OCI-LY1 (cell line): Measurements from ENCODE around the gene DDX4.

Experiments
- EZH2 ChIP-seq: fragments of 200-600 bp; sonication (generic), shearing (Covaris generic); IDR thresholded peaks from 2 replicates; pipeline ENCODE4 v1.8.0; 2017; ENCODE audit warnings: borderline replicate concordance, mixed run types, mild to moderate bottlenecking, antibody characterized with exemption, low read length, moderate library complexity, mixed read lengths
- TF ChIP-seq, protein P1 (sequence below): fragments of 200-600 bp; sonication (generic), shearing (Covaris generic); IDR thresholded peaks from 2 replicates; pipeline ENCODE4 v1.5.1; 2017; ENCODE audit warnings: mild to moderate bottlenecking, antibody characterized with exemption, low read length, moderate library complexity, mixed read lengths

DNA sequence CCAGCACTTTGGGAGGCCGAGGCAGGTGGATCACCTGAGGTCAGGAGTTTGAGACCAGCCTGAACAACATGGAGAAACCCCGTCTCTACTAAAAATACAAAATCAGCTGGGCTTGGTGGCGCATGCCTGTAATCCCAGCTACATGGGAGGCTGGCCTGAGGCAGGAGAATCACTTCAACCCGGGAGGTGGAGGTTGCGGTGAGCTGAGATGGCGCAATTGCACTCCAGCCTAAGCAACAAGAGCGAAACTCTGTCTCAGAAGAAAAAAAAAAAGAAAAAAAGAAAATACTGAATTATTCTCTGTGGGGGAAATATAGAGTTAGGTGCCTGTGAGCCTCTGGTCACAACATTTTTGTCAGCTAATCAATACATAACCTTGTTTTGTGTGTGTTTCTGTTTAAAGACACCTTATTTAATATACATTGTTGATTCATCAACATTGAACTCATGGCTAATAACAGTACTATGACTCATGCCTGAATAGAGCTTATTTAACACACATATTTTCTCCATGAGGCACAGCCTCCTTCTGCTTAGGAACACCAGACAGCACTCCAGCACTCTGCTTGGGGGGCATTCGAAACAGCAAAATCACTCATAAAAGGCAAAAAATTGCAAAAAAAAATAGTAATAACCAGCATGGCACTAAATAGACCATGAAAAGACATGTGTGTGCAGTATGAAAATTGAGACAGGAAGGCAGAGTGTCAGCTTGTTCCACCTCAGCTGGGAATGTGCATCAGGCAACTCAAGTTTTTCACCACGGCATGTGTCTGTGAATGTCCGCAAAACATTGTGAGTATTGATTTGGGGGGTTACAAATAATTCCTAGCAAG lies 113.2 kb downstream of the DDX4 start, which contains the start of gene IL31RA:
- TF ChIP-seq, protein P1, sequence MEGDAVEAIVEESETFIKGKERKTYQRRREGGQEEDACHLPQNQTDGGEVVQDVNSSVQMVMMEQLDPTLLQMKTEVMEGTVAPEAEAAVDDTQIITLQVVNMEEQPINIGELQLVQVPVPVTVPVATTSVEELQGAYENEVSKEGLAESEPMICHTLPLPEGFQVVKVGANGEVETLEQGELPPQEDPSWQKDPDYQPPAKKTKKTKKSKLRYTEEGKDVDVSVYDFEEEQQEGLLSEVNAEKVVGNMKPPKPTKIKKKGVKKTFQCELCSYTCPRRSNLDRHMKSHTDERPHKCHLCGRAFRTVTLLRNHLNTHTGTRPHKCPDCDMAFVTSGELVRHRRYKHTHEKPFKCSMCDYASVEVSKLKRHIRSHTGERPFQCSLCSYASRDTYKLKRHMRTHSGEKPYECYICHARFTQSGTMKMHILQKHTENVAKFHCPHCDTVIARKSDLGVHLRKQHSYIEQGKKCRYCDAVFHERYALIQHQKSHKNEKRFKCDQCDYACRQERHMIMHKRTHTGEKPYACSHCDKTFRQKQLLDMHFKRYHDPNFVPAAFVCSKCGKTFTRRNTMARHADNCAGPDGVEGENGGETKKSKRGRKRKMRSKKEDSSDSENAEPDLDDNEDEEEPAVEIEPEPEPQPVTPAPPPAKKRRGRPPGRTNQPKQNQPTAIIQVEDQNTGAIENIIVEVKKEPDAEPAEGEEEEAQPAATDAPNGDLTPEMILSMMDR = no peak
- TF ChIP-seq EZH2 = no peak
